ENCODE data around the gene EMX2.

GRCh38 chr10:117550076-117550475 is 7.5 kb downstream of the EMX2 start:
- TF ChIP-seq YY1 (IDR thresholded peaks at IDR 0.05; ENCODE audit: insufficient read depth, insufficient read length) = no peak
- peak; percentile 2 for TF ChIP-seq SUZ12 (IDR thresholded peaks at IDR 0.05; ENCODE audit: extremely low read depth, insufficient read depth, insufficient read length)
- no peak for TF ChIP-seq ZNF274 (IDR thresholded peaks at IDR 0.05; ENCODE audit: low read depth, low read length)

Measured in NT2/D1 (cell line).